HG02870 (cell line): ENCODE data around the gene NTRK2.

Source experiments
- ATAC-seq: cut with Tn5 transposase; IDR thresholded peaks from one replicate; pipeline ENCODE4 v1.9.1; 2021; ENCODE audit warnings: mild to moderate bottlenecking, moderate library complexity; ENCODE audit not compliant: unreplicated experiment

NTRK2 gene

GRCh38 chr9:84778570-84778969 is 109.0 kb downstream of the NTRK2 start:
- ATAC-seq, result no peak

- ATAC-seq, result no peak
These were observed 110.4 kb downstream of the NTRK2 start for GRCh38 chr9:84779883-84780282.

GRCh38 chr9:84780385-84780784 is 110.9 kb downstream of the NTRK2 start:
- no peak for ATAC-seq

DNA sequence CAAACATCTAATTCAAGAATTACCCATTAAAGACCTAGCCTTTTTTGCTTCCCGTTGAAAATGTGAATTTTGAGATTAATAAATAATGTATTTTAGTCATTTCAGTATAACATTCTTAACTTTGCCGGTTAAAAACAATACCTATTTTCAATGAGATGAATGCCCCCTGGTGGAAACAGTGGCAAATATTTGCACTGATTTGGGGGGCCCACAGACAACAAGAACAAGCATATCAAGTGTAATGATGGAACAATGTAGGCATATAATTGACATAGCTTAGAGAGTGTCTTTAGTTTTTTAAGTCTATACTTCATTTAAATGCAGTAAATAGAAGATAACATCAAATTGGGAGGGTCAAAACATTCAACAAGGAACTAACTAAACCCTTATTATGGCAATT is 111.9 kb downstream of the NTRK2 start:
- ATAC-seq, result no peak

GRCh38 chr9:84781931-84782866 is 112.7 kb downstream of the NTRK2 start:
- ATAC-seq, result no peak

DNA sequence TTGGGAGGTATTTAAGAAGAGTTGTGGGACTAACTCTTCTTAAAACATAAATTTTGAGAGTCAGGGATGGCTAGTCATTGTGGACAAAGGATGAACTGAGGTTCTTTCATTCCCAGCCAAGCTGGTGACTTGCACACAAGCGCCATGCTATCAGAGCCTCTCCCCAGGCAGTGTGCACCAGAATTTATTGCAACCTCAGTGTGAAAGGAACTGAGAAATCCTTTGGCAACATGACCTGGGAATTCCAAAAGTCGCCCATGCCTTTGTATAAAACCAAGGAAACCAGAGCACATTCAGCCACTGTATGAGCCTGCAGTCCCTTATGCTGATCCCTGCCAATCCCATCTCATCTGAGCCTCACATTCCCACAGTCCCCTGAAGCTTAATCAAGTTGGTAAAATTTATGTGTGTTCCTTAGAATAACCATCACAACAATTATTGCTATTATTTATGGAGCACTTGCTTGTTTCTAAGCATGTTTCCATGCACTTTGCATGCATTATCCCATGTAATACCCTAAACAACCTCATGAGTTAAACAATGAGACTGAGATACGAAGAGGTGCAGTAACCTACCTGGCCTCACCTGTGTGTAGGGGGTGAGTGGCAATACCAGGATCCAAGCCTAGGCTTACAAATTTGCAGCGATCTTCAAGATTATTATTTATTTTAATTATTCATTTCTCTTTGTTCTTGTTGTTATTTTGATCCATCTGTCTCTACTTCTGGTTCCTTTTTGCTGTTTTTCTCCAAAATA is 116.4 kb downstream of the NTRK2 start:
- ATAC-seq, result no peak

- ATAC-seq, result no peak
These were observed 119.4 kb downstream of the NTRK2 start for GRCh38 chr9:84788803-84789462.

DNA sequence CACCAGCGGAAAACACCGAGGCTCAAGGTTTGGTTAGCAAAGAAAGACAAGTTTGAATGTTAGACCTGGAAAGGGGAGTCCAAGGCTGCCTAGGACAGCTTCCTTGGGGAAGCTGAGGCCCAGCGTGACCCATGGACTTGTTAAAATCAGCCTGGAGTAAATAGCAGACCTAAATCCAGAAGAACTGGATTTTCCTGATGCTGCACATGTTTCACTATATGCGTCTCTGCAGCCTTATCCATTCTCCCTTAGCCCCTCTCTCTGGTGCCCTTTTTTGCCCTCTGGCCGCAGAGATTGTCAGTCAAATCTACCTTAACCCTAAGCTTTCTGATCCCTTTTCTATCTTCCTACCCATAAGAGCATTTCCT is 119.9 kb downstream of the NTRK2 start:
- no peak for ATAC-seq

DNA sequence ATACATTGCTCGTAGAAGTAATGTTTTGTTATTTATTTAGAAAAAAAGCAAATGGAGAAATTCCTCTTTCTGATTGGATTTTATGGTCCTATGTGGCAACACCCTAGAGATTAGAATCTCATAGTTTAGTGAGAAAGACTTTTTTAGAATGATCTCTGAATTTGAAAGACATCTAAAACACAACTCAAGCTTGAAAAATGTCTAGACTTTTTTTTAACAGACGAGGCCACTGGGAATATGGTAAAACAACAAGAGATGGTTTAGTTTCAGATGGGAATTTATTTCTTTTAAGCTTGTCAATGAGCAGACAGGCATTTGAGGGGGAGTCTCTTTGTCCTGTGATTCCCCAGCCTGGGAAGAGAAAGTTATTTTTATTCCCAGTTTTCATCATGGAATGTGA is 122.1 kb downstream of the NTRK2 start:
- ATAC-seq, result no peak

GRCh38 chr9:84793251-84793650 is 123.7 kb downstream of the NTRK2 start:
- ATAC-seq, result no peak

- ATAC-seq, result no peak
These were observed 125.6 kb downstream of the NTRK2 start for GRCh38 chr9:84794981-84795637.

GRCh38 chr9:84796404-84796803 is 126.9 kb downstream of the NTRK2 start:
- no peak for ATAC-seq

DNA sequence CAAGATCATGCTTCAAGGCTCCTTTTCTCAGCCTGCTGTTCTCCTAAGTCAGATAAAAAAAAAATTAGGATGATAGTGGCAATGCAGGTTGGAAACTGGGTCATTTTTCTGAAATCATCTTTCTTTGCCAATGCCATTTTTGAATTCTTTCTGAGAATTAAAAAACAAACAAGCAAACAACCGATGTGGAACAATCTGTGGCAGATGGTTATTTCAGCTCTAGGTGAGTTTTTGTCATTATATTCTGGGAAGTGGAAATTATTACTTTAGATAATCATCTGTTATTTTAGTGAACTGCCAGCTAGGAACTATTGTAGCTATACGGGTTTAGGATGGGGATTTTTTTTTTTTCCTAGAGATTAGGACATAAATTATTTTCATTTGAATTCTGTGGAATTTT is 129.7 kb downstream of the NTRK2 start:
- ATAC-seq, result no peak

DNA sequence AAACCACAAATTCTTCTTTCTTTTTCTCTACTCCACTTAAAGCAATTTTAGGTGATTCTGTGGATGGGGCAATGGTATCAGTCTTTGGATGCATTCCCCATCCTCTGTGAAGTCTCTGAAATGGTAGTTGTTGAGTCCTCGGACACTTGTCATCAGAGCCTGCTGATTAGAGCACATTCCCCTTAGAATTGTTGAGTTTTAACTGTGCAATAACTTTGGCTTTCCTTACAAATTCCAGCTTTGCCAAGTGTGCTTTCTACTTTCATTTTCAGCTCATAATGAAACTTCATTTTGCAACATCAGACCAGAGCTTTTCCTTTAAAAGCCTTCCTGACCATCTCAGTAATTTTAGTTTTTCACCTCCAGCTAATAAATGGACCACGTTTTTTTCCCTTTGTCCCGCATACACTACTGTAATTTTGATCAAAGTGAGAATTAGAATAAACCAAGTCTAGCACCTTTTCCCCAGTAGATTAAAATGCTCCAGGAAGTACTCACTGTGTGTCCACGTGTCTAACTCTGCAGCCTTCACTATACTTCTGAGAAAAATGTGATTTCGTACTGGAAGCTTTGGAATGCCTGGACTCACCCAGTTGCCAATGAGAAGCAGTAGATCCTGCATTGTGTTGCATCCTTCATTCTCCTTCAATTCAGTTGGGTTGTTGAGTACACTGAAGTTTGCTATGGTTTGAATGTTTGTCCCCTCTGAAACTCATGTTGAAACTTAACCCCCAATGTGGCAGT is 135.6 kb downstream of the NTRK2 start:
- no peak for ATAC-seq

DNA sequence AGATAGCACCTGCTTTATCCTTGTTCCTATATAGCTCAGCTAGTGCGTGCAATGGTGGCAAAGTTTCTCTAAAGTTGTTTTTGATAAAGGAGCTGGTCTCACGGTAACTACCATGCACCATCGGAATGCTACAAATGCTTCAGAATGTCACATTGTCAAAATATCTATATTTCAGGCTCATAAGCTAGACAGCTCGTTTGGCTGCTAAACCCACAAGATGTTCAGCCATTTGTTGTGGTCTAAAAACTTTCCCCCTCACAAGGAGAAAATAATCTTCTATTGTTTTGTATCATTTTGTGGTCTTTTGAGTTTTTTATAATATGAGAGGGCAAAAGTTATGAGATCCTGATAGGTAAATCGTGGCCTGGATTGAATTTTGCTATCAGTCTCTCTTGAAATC is 137.9 kb downstream of the NTRK2 start:
- no peak for ATAC-seq

GRCh38 chr9:84807870-84808390 is 138.4 kb downstream of the NTRK2 start:
- ATAC-seq, result no peak

DNA sequence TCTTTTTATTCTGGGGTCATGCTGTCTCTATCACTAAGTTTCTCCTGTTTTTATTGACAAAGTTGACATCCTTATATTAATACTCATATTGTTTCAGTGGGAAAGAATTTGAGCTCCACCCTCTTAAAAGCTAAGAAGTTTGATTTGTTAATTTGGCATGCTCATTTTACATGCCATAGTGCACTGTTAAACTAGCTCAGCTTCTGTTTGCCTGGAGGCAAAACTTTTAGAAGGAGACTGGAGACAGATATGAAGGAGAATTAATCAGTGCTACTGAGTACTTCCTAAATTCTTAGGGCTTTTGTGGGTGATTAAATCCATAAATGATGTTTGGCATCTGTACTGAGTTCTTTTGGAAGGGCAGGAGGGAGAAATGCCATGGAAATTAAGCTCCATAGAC is 138.9 kb downstream of the NTRK2 start:
- ATAC-seq, result no peak

- no peak for ATAC-seq
These were observed 141.7 kb downstream of the NTRK2 start for GRCh38 chr9:84811072-84811750.

DNA sequence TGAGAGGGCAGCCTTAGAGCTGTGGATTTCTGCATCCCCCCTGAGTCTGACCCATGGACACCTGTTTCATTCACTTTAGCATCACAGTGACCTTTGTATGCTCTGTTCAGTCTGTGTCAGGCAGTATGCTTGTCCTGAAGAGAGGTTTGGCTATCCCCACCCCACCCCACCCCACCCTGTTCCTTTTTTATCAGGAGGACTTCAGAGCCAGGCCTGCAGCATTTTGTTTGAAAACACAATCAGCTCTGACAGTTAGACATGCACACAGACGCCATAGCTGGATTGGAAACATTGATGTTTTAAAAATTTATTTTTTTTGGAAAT is 142.2 kb downstream of the NTRK2 start:
- ATAC-seq, result no peak

GRCh38 chr9:84812355-84812754 is 142.8 kb downstream of the NTRK2 start:
- no peak for ATAC-seq
